Glutamatergic neuron (in vitro differentiated cells): ENCODE results near the gene INS. TPM values are rescaled to one million over a fixed set of nuclear protein-coding genes. Genes with fewer than 3 reads are reported as not detected.

Experiments used
- DNase-seq: peaks from one replicate; pipeline ENCODE4 v3.0.0; 2022
- H3K27ac Mint-ChIP-seq: one replicate; pipeline ENCODE4 v1.8.0; 2020; ENCODE audit warnings: mild to moderate bottlenecking, mixed read lengths, inconsistent platforms; ENCODE audit not compliant: unreplicated experiment
- H3K27me3 Mint-ChIP-seq: one replicate; pipeline ENCODE4 v1.8.0; 2020; ENCODE audit warnings: mild to moderate bottlenecking, moderate library complexity, mixed read lengths, inconsistent platforms; ENCODE audit not compliant: unreplicated experiment
- H3K36me3 Mint-ChIP-seq: one replicate; pipeline ENCODE4 v1.8.0; 2020; ENCODE audit warnings: mild to moderate bottlenecking, mixed read lengths, inconsistent platforms; ENCODE audit not compliant: unreplicated experiment
- H3K4me1 Mint-ChIP-seq: one replicate; pipeline ENCODE4 v1.8.0; 2020; ENCODE audit warnings: mild to moderate bottlenecking, low read depth, mixed read lengths, inconsistent platforms; ENCODE audit not compliant: unreplicated experiment
- H3K4me3 Mint-ChIP-seq: one replicate; pipeline ENCODE4 v1.8.0; 2020; ENCODE audit warnings: mild to moderate bottlenecking, mixed read lengths, inconsistent platforms; ENCODE audit not compliant: unreplicated experiment
- H3K9me3 Mint-ChIP-seq: one replicate; pipeline ENCODE4 v1.8.0; 2020; ENCODE audit warnings: mild to moderate bottlenecking, moderate library complexity, mixed read lengths, inconsistent platforms; ENCODE audit not compliant: unreplicated experiment
- total RNA-seq: library from RNA; stranded (reverse); fragmentation: NEBNext Ultra II Directional; extraction: Animal tissue kit (Norgen Biotek cat#: 25700); gene quantifications from one replicate; pipeline ENCODE4 v1.2.1, GENCODE V29; 2021; ENCODE audit not compliant: unreplicated experiment
- TF ChIP-seq, protein P1 (sequence below): fragments of 200-600 bp; sonication (generic); IDR thresholded peaks from one replicate; pipeline ENCODE4 v1.5.0; 2021; ENCODE audit not compliant: partially characterized antibody, unreplicated experiment

INS gene
- total RNA-seq, 1 donor from 2014 or later, result not detected

DNA sequence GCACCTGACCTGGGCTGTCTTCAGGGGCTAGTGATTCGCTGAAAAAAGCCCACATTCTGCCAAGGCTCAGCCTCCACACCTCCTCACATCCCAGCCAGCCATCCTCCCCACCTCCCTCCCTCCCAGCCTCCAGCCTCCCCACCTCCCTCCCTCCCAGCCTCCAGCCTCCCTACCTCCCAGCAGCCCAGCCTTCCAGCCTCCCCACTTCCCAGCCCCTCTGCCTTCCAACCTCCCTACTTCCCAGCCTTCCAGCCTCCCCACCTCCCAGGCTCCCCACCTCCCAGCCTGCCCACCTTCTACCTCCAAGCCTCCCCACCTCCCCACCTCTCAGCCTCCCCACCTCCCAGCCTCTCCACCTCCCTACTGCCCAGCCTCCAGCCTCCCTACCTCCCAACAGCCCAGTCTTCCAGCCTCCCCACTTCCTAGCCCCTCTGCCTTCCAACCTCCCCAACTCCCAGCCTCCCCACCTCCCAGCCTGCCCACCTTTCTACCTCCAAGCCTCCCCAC, 44.3 kb upstream of the INS start:
- peaks cover 4% of the 10 kb centered on the region for H3K27me3 Mint-ChIP-seq

DNA sequence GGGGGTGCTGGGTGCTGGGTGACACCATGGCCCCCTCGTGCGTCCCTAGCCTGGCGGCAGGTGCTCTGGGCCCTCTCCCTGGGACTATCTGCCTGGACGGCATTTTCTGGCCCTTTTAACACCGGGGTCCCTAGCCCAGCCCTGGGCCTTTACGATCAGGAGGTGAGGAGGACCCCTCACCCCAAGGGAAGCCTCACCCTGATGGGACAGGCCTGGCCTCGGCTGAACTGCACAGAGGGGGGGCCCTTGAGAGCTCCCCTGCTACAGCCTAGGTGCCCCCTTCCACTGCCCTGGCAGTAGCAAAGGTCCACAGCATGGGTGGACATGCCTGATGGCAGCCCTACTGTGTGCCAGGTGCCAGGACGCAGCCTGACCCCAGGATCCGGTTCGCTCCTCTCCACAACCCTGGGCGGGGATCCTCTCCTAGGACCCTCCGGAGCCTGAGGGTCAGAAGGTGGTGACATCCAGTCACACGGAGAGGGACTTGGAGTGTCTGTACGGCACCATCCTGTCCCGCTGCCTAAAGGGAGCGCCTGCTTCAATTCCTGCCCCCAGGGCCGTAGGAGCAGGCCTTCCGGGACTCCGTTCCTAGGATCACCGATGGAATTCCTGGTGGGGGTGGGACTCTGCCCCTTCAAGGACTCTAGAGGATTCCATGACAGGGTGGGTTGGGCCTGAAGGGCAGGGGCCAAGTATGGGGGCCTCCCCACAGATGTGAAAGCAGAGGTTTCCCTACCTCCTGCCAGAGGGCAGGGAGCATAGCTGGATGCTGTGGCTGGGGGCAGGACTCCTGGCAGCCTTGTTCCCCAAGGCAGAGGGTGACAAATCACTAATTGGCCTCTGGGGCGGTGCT, 43.6 kb upstream of the INS start:
- DNase-seq, result no peak
- peaks cover 4% of the 10 kb centered on the region for H3K27me3 Mint-ChIP-seq
- H3K36me3 Mint-ChIP-seq, result no peaks in the 10 kb centered on the region
- no peak overlapping the region for H3K27ac Mint-ChIP-seq
- peaks cover 1% of the 10 kb centered on the region for H3K9me3 Mint-ChIP-seq
- no peak overlapping the region for H3K4me3 Mint-ChIP-seq
- TF ChIP-seq, protein P1, sequence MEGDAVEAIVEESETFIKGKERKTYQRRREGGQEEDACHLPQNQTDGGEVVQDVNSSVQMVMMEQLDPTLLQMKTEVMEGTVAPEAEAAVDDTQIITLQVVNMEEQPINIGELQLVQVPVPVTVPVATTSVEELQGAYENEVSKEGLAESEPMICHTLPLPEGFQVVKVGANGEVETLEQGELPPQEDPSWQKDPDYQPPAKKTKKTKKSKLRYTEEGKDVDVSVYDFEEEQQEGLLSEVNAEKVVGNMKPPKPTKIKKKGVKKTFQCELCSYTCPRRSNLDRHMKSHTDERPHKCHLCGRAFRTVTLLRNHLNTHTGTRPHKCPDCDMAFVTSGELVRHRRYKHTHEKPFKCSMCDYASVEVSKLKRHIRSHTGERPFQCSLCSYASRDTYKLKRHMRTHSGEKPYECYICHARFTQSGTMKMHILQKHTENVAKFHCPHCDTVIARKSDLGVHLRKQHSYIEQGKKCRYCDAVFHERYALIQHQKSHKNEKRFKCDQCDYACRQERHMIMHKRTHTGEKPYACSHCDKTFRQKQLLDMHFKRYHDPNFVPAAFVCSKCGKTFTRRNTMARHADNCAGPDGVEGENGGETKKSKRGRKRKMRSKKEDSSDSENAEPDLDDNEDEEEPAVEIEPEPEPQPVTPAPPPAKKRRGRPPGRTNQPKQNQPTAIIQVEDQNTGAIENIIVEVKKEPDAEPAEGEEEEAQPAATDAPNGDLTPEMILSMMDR, result no peak
- H3K4me1 Mint-ChIP-seq, result no peaks in the 10 kb centered on the region

More for the DNA sequence above, 44.3 kb upstream of the INS start:
- H3K27ac Mint-ChIP-seq, result no peak overlapping the region
- no peak overlapping the region for H3K4me3 Mint-ChIP-seq
- TF ChIP-seq, protein P1, result no peak
- no peaks in the 10 kb centered on the region for H3K36me3 Mint-ChIP-seq
- DNase-seq, result no peak
- peaks cover 1% of the 10 kb centered on the region for H3K9me3 Mint-ChIP-seq
- no peaks in the 10 kb centered on the region for H3K4me1 Mint-ChIP-seq

DNA sequence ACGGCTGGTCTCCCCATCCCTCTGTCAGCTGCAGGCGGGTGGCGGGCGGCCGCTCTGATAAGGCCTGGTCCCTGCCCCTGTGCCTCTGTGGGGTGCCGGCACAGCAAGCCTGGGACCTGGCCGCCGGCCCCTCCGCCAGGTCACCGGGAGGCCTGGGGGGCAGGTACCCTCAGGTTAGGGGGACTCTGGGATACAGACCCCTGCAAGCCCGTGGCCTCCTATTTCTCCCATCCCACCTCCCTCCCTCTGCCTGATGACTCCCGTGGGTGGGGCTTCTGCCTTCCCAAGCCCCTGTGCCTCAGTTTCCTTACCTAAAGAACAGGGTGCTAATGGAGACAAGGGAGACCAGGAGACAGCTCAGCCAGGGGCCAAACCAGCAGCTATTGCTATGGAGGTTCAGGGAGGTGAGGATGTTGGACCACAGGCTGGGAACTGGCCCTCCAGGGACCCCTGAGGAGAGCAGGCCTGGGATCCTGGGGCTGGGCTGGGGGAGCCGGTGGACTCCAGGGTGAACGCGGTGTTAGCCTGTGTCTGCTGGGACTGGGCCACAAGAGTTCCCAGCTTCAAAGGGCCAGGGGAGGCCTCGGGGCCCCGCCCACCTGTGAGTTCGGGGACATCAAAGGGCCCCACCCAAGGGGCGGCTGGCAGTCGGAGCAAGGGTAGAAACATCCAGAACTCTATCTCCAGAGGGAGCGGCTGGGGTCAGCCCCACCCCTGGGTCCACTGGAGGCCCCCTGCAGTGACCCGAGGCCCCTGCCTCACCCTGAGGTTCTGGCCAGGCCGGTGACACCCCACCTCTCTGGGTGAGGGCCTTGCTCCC, 42.6 kb upstream of the INS start:
- TF ChIP-seq, protein P1, result no peak
- H3K4me1 Mint-ChIP-seq, result no peaks in the 10 kb centered on the region
- DNase-seq, result no peak
- H3K27me3 Mint-ChIP-seq, result peaks cover 4% of the 10 kb centered on the region
- H3K9me3 Mint-ChIP-seq, result peaks cover 1% of the 10 kb centered on the region
- no peaks in the 10 kb centered on the region for H3K36me3 Mint-ChIP-seq
- H3K27ac Mint-ChIP-seq, result no peak overlapping the region
- no peak overlapping the region for H3K4me3 Mint-ChIP-seq

DNA sequence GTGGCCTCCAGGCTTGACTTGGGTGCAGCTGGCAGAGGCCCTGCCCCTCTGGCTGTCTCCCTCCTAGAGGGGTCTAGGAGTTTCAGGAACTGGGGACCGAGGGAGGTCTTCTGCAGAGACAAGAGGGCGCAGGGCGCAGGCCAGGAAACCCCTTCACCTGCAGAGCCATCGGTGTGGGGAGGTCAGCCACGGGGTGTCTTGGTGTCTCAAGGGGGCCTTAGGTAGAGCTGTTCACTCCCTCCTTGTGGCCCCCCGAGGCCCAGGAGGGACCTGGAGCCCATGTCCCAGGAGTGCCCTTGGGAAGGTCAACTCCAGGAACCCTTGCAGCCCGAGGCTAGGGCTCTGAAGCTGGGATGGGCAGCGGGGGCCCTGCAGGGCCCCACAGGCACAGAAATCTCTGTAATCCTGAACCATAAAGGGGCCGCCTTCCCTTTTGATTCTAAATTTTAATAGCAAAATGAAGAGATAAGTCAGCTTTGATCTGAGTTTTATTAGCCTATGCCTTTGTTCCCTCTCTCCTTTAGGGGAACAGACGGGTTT, 42.0 kb upstream of the INS start:
- TF ChIP-seq, protein P1, result no peak
- H3K4me3 Mint-ChIP-seq, result no peak overlapping the region
- no peaks in the 10 kb centered on the region for H3K36me3 Mint-ChIP-seq
- H3K4me1 Mint-ChIP-seq, result no peaks in the 10 kb centered on the region
- H3K9me3 Mint-ChIP-seq, result peaks cover 1% of the 10 kb centered on the region
- DNase-seq, result no peak
- H3K27me3 Mint-ChIP-seq, result peaks cover 4% of the 10 kb centered on the region
- no peak overlapping the region for H3K27ac Mint-ChIP-seq
